Large intestine (tissue), 3 donors: ENCODE measurements around the gene NOPCHAP1. TPM values are rescaled to one million over a fixed set of nuclear protein-coding genes. Genes with fewer than 3 reads are reported as not detected.

ENCODE experiments used
- DNase-seq, 2 donors: peaks; one replicate each; pipeline versions ENCODE4 v3.0.0 to v3.0.0-alpha.2; 2013
- H3K27ac ChIP-seq: one replicate; pipeline ENCODE4 v1.5.1; 2013; ENCODE audit warnings: low read length
- H3K27me3 ChIP-seq: 2 replicates; pipeline ENCODE4 v1.6.1; 2013; ENCODE audit warnings: low read length; ENCODE audit not compliant: control insufficient read depth, insufficient read depth
- H3K36me3 ChIP-seq: 2 replicates; pipeline ENCODE4 v1.6.1; 2013; ENCODE audit warnings: low read length; ENCODE audit not compliant: control insufficient read depth, insufficient read depth
- H3K4me1 ChIP-seq: one replicate; pipeline ENCODE4 v1.6.1; 2013; ENCODE audit warnings: low read length; ENCODE audit not compliant: control insufficient read depth, insufficient read depth
- H3K4me3 ChIP-seq: one replicate; pipeline ENCODE4 v1.5.1; 2013; ENCODE audit warnings: low read length
- H3K9me3 ChIP-seq: one replicate; pipeline ENCODE4 v1.6.1; 2013; ENCODE audit warnings: mild to moderate bottlenecking, low read depth, low read length, moderate library complexity; ENCODE audit not compliant: control insufficient read depth
- WGBS: methylation state at CpG from one replicate; pipeline ENCODE4 v1.1.5; 2013; ENCODE audit warnings: low lambda C conversion rate; ENCODE audit not compliant: insufficient coverage; 5-methylcytosine and 5-hydroxymethylcytosine counted together
- polyA plus RNA-seq: library from polyadenylated mRNA; unstranded; fragments of 120-200 nt; gene quantifications from one replicate; pipeline ENCODE4 v1.2.1, GENCODE V29; 2013

NOPCHAP1 gene
- polyA plus RNA-seq, 1 donor: 7.6 TPM

DNA sequence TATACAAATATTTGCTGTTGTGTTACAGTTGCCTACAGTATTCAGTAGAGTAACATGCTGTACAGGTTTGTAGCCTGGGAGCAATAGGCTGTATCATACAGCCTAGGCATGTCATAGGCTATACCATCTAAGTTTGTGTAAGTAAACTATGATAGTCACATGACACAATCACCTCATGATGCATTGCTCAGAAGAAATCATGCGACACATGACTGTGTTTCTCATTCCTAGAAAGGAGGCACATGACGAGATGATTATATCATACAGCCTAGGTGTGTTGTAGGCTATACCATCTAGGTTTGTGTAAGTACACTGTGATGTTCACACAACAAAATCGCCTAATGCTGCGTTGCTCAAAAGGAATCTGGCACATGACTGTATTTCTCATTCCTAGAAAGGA lies 31.9 kb downstream of the NOPCHAP1 start:
- H3K9me3 ChIP-seq: no peaks in the 10 kb centered on the region
- WGBS: no CpG with 5 or more reads among the region's 4 CpGs

DNA sequence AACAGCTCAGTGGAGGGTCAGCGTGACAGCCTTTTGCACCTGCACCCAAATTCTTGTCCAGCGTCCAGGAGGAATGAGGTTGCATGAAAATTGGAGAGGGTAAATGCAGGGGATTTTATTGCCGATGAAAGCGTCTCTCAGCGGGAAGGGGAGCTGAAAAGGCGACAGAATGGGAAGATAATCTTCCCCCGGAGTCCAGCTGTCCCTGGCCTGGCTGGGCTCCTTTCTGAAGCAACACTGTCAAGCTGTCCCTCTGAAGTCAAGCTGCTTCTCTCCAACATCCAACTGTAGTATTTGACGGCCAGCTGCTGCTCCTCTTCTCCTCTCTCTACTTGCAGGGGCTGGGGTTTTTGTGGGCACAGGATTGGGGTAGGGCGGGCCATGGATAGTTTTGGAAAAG lies 32.7 kb downstream of the NOPCHAP1 start:
- no peak for DNase-seq
- no CpG with 5 or more reads among the region's 9 CpGs for WGBS
- no peaks in the 10 kb centered on the region for H3K27me3 ChIP-seq
- no peak overlapping the region for H3K4me3 ChIP-seq
- no peak overlapping the region for H3K27ac ChIP-seq
- H3K4me1 ChIP-seq: no peaks in the 10 kb centered on the region
- no peaks in the 10 kb centered on the region for H3K9me3 ChIP-seq
- peaks cover 4% of the 10 kb centered on the region for H3K36me3 ChIP-seq

More for the DNA sequence above, 31.9 kb downstream of the NOPCHAP1 start:
- peaks cover 7% of the 10 kb centered on the region for H3K36me3 ChIP-seq
- H3K27me3 ChIP-seq: no peaks in the 10 kb centered on the region
- no peak for DNase-seq
- no peak overlapping the region for H3K4me3 ChIP-seq
- H3K4me1 ChIP-seq: no peaks in the 10 kb centered on the region
- no peak overlapping the region for H3K27ac ChIP-seq

DNA sequence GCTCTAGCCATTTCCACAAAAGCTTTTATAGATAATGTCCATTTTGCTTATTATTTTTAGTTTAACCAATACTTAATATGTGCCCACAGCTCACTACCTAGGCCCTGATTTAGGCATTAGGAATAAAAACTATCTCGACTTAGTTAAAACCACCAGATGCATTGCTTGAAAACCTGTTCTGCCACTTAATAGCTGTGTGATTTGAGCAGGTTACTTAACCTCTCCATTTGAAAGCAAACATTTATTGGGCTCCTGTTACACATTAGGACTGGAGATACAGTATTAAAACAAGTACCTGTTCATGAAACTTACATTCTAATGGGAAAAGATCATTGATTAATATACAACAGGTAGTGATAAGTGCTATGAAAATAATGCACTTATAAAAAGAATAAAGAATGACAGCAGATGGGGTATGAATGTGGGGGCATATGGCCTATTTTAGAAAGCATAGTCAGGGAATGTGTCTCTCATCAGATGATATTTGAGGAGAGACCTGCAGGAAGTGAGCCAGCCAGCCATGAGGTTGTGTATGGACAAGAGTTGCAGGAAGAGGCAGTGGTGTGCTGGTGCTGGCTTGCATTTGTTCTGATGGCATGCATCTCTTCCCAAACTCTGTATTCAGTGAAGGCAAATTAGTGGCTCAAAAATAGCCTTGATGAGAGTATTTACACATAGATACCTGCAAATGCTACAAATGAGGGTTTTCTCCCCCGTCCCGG lies 34.3 kb downstream of the NOPCHAP1 start:
- H3K27me3 ChIP-seq: no peaks in the 10 kb centered on the region
- H3K36me3 ChIP-seq: peaks cover 3% of the 10 kb centered on the region
- no peaks in the 10 kb centered on the region for H3K4me1 ChIP-seq
- no peak overlapping the region for H3K4me3 ChIP-seq
- no peak overlapping the region for H3K27ac ChIP-seq
- WGBS: no CpG with 5 or more reads among the region's 3 CpGs
- DNase-seq: no peak
- no peaks in the 10 kb centered on the region for H3K9me3 ChIP-seq

DNA sequence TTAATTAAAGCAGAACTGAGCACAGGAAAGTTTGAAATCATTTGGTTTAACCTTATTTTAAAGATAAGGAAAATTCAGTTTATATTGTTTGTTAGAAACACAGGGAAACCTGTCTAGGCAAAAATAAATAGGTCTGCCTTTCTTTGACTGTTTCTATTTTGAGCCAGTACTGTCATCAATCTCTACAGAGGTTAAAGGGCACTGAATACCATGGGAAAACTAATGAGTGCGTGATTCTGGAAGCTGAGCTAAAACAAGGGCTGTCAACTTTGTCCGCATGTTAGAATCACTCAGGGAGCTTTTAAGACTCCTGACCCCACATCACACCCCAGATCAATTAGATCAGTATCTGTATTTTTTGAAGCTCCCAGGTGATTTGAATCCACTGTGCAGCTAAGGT lies 38.8 kb downstream of the NOPCHAP1 start:
- no peaks in the 10 kb centered on the region for H3K9me3 ChIP-seq
- H3K4me1 ChIP-seq: no peaks in the 10 kb centered on the region
- WGBS: no CpG with 5 or more reads among the region's 2 CpGs
- H3K27me3 ChIP-seq: no peaks in the 10 kb centered on the region
- no peak overlapping the region for H3K4me3 ChIP-seq
- no peaks in the 10 kb centered on the region for H3K36me3 ChIP-seq
- no peak overlapping the region for H3K27ac ChIP-seq
- DNase-seq: no peak

DNA sequence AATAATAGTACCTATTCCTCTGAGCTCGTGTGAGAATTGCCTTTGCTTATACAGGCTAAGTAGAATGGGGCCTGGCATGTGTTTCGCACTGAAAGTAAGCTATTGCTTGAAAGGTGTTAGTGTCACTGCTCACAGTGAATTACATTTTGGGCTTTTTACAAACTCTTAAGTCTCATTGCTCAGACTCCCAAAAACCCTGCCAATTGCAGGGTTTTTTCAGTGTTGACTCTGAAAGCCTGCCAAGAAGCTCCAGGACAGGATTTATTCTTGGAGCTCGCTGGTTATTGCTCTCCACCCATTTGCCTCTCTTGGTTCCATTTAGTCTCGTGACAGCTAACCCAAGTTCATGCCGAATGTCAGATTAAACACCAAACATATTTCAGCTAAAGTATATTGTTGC lies 39.8 kb downstream of the NOPCHAP1 start:
- Histone ChIP-seq H3K27me3 (no peaks in the 10 kb centered on the region), H3K36me3 (no peaks in the 10 kb centered on the region), H3K9me3 (no peaks in the 10 kb centered on the region), H3K4me1 (no peaks in the 10 kb centered on the region), H3K27ac (no peak overlapping the region), H3K4me3 (no peak overlapping the region)
- no CpG with 5 or more reads among the region's 5 CpGs for WGBS
- DNase-seq: peak in 1 of 2 donors; percentile 19

DNA sequence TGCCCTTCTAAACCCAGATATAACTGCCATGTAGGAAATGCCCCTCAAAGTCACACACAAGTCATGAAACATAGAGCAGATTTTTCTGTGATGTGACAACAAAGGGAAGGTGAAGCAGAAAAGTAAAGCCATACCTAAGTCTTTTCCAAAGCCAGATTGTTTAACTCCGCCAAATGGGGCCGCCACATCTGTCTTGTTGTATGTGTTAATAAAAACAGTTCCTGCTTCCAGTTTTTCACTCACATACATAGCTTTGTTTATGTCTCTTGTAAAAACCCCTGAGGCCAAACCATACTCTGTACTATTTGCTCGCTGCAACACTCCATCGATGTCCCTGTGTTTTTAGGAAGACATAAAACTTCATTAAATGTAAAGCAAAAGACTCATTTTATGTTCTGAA lies 40.3 kb downstream of the NOPCHAP1 start:
- no peaks in the 10 kb centered on the region for H3K9me3 ChIP-seq
- no peak for DNase-seq
- no peaks in the 10 kb centered on the region for H3K36me3 ChIP-seq
- no peaks in the 10 kb centered on the region for H3K27me3 ChIP-seq
- no peak overlapping the region for H3K27ac ChIP-seq
- H3K4me1 ChIP-seq: no peaks in the 10 kb centered on the region
- 75% methylated on average over 2 of the region's 4 CpGs for WGBS
- H3K4me3 ChIP-seq: no peak overlapping the region

DNA sequence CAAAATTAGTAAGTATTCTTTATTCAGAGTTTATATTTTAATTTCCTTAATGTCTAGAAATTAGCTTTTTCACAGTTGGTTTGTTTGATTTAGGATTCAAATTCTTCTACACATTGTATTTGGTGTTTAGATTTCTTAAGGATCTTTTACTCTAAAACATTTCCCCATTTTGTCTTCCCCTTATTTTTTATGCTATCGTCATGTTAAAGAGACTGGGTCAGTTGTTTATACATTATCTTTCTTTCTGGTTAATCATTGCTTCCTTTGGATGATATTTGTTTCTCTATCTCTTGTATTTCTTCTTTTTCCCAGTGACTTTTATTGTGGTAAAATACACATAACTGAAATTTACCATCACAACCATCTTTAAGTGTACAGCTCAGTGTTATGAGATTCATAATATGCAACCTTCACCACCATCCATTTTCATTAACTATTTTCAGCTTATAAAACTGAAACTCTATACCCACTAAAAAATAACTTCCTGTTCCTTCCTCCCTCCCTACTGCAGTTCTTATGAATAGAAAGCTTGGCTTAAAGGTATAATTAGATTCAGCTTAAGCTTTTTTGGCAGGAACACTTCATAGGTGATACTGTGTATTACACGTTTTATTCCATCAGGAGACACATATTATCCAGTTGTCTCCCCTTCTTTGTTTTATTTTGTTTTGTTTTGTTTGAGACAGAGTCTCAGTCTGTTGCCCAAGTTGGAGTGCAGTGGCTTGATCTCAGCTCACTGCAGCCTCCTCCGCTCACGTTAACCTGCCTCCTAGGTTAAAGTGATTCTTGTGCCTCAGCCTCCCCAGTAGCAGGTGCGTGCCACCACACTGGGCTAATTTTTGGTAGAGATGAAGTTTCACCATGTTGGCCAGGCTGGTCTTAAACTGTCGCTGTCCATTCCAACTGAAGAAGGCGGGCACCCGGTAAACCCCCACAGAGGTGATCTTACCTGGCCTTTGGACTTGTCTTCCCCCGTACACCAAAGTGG lies 45.0 kb downstream of the NOPCHAP1 start:
- WGBS: 50% methylated on average over 2 of the region's 9 CpGs
- no peaks in the 10 kb centered on the region for H3K36me3 ChIP-seq
- no peak overlapping the region for H3K27ac ChIP-seq
- no peaks in the 10 kb centered on the region for H3K27me3 ChIP-seq
- H3K9me3 ChIP-seq: no peaks in the 10 kb centered on the region
- no peak overlapping the region for H3K4me3 ChIP-seq
- no peaks in the 10 kb centered on the region for H3K4me1 ChIP-seq
- no peak for DNase-seq

DNA sequence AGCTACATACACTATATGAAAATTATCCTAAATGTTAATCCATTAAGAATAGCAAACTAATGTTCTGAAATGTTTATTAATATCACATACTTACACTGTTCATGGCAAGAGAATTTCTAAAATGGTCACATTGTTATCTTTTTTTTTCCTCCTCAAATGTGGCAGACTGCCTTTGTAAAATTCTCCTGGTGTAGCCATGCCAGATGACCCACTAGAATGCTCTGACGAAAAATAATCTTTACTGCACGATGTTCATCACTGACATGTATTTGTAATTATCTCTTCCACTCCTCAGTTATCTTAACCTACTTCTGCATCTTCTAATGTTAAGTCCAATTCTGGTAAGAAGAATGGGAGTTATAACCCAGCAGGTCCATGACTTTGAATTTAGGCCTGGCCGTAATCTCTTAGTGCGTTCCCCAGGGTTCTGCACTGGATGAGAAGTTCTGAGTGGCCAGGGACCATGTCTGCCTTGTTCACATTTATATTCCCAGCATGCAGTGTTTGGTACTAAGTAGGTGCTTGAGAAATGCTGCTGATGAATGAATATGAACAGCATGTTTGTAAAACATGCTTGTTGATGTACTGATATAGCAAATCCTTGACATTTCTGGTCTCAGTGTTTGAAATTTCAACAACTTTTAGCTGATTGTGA lies 46.7 kb downstream of the NOPCHAP1 start:
- Histone ChIP-seq H3K36me3 (no peaks in the 10 kb centered on the region), H3K27ac (no peak overlapping the region), H3K4me1 (no peaks in the 10 kb centered on the region), H3K27me3 (no peaks in the 10 kb centered on the region), H3K4me3 (no peak overlapping the region), H3K9me3 (no peaks in the 10 kb centered on the region)
- DNase-seq: no peak
- WGBS: no CpG with 5 or more reads among the region's 4 CpGs

DNA sequence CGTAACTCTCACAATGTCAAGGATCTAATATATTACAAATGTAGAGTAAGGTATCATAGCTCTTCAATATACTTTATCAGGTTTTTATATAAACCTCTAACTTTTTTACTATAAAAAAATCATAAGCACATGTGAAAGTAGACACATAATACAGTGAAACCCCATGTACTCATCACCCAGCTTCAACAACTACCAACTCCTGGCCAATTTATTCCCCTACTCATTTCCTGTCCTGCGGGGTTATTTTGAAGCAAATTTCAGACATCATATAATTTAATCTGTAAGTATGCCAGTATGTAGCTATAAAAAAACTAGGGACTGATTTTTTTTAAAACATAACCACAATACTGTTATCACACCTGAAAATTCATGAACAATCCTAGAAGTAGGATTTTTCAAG lies 47.7 kb downstream of the NOPCHAP1 start:
- Histone ChIP-seq H3K4me3 (no peak overlapping the region), H3K27me3 (no peaks in the 10 kb centered on the region), H3K36me3 (no peaks in the 10 kb centered on the region), H3K9me3 (no peaks in the 10 kb centered on the region), H3K4me1 (no peaks in the 10 kb centered on the region), H3K27ac (no peak overlapping the region)
- WGBS: 90% methylated on average over 2 of the region's 2 CpGs
- DNase-seq: no peak
